Measurements from ENCODE around the gene SLC39A2.
"Not testable (repeated sequence)": the region's sequence is repeated elsewhere in the genome, so short reads cannot be mapped to it uniquely, and the experiment has no call there.

Gene SLC39A2, protein sequence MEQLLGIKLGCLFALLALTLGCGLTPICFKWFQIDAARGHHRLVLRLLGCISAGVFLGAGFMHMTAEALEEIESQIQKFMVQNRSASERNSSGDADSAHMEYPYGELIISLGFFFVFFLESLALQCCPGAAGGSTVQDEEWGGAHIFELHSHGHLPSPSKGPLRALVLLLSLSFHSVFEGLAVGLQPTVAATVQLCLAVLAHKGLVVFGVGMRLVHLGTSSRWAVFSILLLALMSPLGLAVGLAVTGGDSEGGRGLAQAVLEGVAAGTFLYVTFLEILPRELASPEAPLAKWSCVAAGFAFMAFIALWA

GRCh38 chr14:20998674-20999366 lies at the start of gene SLC39A2:
SLC39A2 (plus strand) TSS chr14:20999293; CDS start chr14:20999447, 154 bp downstream.
- DNase-seq = no peak

DNA sequence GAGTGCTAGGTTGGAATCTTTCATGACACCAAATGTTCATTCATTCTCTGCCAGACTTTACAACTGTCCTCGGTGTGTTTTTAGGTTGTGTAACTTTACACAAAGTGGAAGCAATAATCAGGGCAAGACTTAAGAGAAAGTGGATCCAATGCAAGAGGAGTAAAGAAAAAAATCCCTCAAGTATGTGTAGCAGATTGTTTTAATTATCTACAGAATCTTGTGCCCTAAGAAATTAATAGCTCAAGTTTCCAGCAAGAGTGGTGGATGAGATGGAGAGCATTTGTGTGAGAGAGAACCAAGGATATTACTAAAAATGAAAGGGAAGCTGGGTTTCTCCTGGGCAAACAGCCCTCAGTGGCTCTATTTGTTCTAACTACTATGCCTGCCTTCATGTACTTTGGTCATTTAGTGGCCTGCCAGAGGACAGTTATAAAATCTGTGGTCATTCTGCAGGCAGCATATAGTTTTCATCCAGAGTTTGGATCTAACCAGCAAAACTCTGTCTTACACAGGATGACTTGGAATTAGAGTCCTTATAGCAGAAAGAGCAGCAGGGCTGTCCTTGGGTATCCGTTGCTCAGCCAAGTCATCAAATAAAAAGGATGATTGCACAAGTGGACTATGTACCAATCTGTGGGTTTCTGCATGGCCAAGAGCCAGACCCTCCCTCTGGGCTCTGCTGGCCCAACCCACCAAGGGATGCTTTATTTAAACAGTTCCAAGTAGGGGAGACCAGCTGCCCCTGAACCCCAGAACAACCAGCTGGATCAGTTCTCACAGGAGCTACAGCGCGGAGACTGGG lies 44.2 kb upstream of the SLC39A2 start, which contains the start of gene RNASE2:
Gene RNASE2, plus strand, starts transcription at position 752 of the 802 bp plus-strand sequence. CDS start 285 bp downstream, outside the sequence.
- DNase-seq = not testable (repeated sequence)

DNA sequence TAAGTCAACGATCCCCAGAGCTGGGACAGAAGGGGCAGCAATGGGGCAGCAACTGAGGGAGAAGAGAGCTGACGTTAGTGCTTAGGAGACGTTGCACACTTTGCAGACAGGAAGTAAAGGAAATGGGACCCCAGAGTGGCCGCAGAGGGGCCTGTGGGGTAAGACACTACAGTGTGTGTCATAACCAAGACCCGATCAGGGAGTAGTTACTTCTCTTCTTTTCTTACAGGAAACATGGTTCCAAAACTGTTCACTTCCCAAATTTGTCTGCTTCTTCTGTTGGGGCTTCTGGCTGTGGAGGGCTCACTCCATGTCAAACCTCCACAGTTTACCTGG lies 43.6 kb upstream of the SLC39A2 start:
- not testable (repeated sequence) for DNase-seq

DNA sequence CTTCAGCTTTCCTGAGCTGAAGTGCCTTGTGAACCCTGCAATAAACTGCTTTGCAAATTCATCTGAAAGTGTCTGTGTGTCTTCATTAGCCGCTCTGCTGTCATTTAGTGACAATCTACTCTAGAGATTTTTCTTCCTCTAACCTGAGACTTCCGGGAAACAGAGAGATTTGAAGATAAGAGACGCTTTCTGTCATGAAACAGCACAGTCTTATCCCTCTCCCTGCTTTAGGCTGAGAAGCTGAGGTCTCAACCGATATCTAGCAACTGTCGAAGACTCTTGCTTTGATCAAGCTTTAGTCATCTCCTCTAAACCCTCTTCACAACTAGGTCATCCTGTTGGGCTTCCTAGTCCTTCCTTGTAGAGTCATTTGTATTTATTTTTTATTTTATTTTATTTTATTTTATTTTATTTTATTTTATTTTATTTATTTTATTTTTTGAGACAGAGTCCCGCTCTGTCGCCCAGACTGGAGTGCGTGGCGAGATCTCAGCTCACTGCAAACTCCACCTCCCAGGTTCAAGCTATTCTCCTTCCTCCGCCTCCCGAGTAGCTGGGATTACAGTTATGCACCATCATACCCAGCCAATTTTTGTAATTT lies 42.6 kb upstream of the SLC39A2 start:
- no peak for DNase-seq

- DNase-seq = not testable (repeated sequence)
Measured at GRCh38 chr14:20958946-20959345, 40.1 kb upstream of the SLC39A2 start.

- DNase-seq = no peak
Measured at GRCh38 chr14:20969336-20969735, 29.8 kb upstream of the SLC39A2 start.

DNA sequence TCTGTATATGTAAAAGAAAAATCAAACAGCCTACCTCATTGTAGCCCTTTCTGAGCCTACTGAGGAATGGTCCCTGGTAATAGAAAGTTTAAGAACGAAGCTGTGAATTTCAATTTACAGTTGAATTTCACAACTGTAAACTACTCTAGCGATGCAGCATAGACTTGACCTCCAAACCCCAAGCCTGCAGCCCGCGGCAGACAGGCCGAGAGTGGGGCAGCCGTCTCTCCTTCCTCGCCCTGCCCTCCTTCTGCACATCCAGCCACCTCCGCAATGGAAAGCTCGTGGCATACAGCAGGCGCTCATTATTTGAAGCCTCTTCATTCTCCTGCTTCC lies 28.5 kb upstream of the SLC39A2 start:
- DNase-seq = no peak

DNA sequence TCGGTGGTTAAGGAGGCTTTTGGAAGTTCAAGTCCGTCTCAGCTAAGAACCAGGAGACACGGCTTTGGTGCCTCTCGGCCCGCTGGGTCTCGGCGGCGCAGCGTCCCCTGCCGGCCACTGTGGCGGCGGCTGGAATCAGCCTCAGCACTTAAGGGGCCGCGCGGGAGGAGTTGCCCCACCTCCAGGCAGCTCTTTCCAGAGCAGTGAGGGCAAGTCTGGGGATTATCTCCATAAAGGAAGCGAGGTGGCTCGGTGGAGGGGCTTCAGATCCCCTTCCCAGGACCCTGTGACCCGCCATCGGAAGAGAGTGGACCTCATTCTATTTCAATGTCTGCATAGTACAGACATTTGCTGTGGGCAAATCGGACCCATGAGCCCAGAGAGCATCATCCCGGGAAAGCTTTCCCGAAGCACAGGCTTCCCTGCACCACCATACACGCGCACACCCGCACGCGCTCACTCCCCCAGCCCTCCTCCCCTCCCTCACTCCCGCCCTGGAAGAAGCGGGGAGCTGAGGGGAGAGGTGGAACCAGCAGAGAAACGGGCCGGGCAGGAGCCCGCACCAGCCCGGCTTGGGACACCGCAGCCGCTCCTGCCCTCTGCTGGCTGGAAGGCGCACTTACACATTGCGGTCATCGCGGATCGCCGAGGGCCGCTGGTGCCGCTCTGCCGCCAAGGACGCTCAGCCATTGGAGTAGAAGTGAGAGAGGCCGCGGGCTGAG lies 27.9 kb upstream of the SLC39A2 start:
- peak; percentile 80 to 81 for DNase-seq

DNA sequence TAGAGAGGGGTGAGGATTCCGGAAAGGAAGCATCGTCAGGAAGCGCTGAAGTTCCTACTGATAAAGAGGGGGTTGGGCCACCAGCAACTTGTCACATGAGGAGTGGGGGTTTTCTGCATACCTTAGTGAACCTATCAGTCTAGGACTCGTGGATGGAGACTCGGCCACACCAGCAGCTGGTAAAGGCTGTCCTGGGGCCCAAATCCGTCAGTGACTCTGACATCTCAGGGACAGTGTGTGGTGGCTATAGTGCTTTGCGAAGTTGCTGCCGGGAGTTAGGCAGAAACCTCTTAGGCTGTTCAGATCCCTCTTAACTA lies 27.4 kb upstream of the SLC39A2 start:
- no peak for DNase-seq

DNA sequence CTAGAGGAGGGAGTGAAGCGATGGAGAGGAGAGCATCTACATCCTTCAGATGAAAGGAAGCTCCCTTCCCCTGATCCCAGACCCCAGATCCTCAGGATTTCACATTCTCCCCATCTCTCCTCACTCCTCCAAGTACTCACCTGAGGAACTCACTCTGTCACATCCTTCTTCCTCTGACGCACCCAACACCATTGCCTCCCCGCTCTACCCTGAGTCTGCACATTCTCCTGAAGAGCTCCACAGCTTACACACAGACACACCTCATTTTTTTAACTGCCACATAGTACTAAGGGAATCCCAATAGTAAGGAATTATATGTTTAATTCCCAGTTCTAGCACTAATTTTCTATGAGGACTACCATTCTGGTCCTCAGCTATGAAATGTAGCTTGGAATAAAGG lies 25.6 kb upstream of the SLC39A2 start:
- DNase-seq = no peak

DNA sequence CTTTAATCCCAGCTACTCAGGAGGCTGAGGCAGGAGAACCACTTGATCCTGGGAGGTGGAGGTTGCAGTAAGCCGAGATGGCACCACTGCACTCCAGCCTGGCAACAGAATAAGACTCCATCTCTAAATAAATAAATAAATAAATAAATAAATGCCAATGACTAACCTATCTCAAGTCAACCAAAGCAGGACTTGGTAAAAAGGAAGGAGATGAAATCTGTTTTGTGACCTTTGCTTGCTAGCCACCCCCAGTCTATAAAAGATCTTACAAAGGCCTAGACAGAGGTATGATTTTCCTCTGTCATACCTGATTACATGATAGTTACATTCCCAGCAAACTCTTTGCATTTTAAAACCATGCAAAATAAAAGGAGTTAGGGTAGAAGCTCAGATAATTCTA lies 22.8 kb upstream of the SLC39A2 start:
- no peak for DNase-seq

DNA sequence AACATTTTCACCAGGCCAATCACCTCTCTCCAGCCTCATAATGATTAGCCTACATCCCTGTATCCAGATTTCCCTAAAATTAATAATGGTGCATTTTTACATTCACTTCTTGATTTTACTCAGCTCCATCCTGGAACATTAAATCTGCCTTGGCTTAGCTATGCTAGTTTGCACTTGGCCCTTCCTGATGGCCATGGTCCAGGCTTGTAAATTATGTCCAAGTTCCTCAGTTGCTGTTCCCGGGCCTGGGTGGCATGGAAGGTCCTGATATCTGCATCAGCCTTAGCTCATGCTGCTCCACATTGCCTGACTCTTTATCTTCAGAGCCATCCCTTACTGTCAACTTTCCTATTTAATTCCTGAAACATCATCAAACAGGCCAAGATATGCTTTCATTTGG lies 20.4 kb upstream of the SLC39A2 start:
- no peak for DNase-seq

DNA sequence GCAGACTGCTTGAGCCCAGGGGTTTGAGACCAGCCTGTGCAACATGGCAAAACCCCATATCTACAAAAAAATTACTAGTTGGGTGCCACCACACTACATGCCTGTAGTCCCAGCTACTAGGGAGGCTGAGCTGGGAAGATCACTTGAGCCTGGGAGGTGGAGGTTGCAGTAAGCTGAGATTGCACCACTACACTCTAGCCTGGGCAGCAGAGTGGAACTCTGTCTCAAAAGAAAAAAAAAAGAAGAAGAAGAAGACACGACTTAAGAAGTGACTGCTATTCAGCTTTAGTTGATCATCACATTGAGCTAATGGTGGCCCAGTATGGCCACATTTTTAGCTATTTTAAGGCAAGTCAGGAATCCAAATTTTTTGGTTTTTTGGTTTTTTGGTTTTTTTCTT lies 18.2 kb upstream of the SLC39A2 start:
- no peak for DNase-seq

GRCh38 chr14:20982646-20983369 lies 16.3 kb upstream of the SLC39A2 start:
- DNase-seq = no peak

- not testable (repeated sequence) for DNase-seq
Measured at GRCh38 chr14:20985650-20986049, 13.4 kb upstream of the SLC39A2 start.

DNA sequence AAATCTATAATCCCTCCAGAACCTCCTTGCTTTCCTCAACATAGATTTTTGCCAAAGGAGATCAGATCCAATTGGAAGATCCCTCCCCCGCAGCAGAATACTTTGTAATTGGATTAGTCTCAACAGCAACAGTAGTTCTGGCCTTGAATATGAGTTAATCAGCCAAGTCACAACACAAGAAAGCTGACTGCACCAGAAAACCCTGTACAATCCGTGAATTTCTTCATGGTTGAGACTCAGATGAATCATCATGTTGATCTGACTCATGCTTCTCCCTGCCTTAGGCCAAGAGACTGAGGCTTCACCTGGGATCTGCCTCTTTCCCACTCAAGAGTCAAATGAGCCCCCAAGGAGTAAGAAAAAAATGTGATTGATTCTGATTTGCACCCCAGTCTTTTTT lies 12.3 kb upstream of the SLC39A2 start:
- no peak for DNase-seq

GRCh38 chr14:20988717-20989470 lies 10.2 kb upstream of the SLC39A2 start:
- no peak for DNase-seq

DNA sequence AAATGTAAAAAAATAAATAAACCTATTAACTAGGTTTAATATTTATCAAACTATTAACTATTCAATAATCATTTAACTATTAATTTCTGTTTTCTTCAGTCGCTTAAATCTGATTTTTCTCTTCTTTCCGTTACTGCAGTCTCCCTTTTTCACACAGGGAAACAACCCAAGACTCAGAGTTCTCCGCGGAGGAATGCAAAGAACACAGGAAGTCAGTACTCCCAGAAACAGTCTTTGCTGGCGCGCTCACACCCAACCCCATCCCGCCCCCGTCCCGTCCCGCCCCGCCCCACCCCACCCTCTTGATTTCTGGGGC lies 9.7 kb upstream of the SLC39A2 start:
- no peak for DNase-seq

- peak; percentile 76 to 83 for DNase-seq
Measured at GRCh38 chr14:20989787-20990600, 9.1 kb upstream of the SLC39A2 start, which contains the start of gene METTL17. METTL17 (plus strand) TSS chr14:20989980; CDS start chr14:20990003, 23 bp downstream.

- no peak for DNase-seq
Measured at GRCh38 chr14:20996521-20996920, 2.6 kb upstream of the SLC39A2 start.

DNA sequence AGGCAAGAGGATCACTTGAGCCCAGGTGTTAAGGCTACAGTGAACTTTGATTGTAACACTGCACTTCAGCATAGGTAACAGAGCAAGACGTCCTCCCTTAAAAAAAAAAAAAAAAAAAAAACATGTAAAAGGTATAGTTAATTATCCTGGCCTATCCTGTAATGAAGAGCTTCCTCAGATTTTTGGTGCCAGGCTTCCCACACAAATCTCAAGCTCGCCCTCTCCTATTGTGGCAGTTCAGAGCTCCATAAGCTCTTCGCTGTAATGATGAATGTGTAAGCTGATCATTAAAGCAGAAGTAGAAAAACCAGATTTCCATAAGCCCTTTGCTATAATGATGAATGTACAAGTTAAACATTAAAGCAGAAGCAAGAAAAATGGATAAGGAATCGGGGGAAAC lies 2.0 kb upstream of the SLC39A2 start:
- DNase-seq = no peak

Measured in stimulated activated CD4-positive, alpha-beta T cell treated with anti-CD3 and anti-CD28 coated beads, Interleukin-2, amount 100 ng/mL, for 48 hours (primary cell).